ENCODE data around the gene TBC1D4. TPM values are rescaled to one million over a fixed set of nuclear protein-coding genes. Genes with fewer than 3 reads are reported as not detected.
"Not testable (repeated sequence)": the region's sequence is repeated elsewhere in the genome, so short reads cannot be mapped to it uniquely, and the experiment has no call there.

The TBC1D4 gene
- total RNA-seq, 1 donor from 2014 or later = 25.6 TPM

DNA sequence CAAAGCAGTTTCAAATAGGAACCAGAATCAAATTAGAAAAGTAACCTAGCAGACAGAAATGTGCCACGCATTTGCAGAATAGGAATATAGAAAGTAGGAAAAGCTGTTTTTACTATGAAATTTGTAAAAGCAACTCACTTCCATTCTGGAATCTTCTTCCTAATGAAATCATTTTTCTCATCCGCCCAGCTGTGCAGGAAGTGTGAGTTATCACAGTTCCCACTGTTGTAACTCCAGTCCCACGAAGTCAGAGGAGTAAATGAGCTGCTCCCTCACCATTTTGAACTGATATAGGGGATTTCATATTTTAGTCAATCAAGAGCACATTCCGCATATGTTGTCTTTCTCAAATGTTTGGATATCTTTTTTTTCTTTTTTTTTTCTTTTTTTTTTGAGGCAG is 230.8 kb downstream of the TBC1D4 start:
- H2AFZ ChIP-seq (ENCODE audit: low read depth, low read length) = no peak overlapping the region
- H3K4me1 ChIP-seq (ENCODE audit: insufficient read depth, low read length) = peaks cover 6% of the 10 kb centered on the region
- H3K27me3 ChIP-seq (ENCODE audit: insufficient read depth, low read length) = no peaks in the 10 kb centered on the region
- no peaks in the 10 kb centered on the region for H4K20me1 ChIP-seq (ENCODE audit: insufficient read depth, low read length)
- H3K79me2 ChIP-seq (ENCODE audit: insufficient read depth, low read length) = no peaks in the 10 kb centered on the region
- Mint-ChIP-seq H3K9me3 (ENCODE audit: unreplicated experiment) (peaks cover 3% of the 10 kb centered on the region), H3K36me3 (ENCODE audit: low read depth, unreplicated experiment) (no peaks in the 10 kb centered on the region), H3K27me3 (ENCODE audit: low read depth, unreplicated experiment) (no peaks in the 10 kb centered on the region), H3K4me1 (ENCODE audit: low read depth, unreplicated experiment) (peaks cover 3% of the 10 kb centered on the region), H3K27ac (ENCODE audit: unreplicated experiment) (no peak overlapping the region), H3K4me3 (ENCODE audit: unreplicated experiment) (no peak overlapping the region)
- H3K36me3 ChIP-seq (ENCODE audit: insufficient read depth, low read length) = no peaks in the 10 kb centered on the region
- no peaks in the 10 kb centered on the region for H3K9me3 ChIP-seq (ENCODE audit: insufficient read depth, low read depth, low read length)
- DNase-seq (ENCODE audit: low read depth) = no peak
- H3K4me2 ChIP-seq (ENCODE audit: low read length) = peak overlapping the region; percentile 18
- TF ChIP-seq, protein P1, sequence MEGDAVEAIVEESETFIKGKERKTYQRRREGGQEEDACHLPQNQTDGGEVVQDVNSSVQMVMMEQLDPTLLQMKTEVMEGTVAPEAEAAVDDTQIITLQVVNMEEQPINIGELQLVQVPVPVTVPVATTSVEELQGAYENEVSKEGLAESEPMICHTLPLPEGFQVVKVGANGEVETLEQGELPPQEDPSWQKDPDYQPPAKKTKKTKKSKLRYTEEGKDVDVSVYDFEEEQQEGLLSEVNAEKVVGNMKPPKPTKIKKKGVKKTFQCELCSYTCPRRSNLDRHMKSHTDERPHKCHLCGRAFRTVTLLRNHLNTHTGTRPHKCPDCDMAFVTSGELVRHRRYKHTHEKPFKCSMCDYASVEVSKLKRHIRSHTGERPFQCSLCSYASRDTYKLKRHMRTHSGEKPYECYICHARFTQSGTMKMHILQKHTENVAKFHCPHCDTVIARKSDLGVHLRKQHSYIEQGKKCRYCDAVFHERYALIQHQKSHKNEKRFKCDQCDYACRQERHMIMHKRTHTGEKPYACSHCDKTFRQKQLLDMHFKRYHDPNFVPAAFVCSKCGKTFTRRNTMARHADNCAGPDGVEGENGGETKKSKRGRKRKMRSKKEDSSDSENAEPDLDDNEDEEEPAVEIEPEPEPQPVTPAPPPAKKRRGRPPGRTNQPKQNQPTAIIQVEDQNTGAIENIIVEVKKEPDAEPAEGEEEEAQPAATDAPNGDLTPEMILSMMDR (IDR thresholded peaks at IDR 0.05; ENCODE audit: insufficient read depth, low read depth, low read length) = no peak
- TF ChIP-seq EZH2 (IDR thresholded peaks at IDR 0.05; ENCODE audit: insufficient read depth, low read length) = no peak
- no peak for FAIRE-seq
- no peak overlapping the region for H3K9ac ChIP-seq (ENCODE audit: low read length)
- peak overlapping the region; percentile 16 for H3K27ac ChIP-seq (ENCODE audit: low read depth, low read length)
- H3K4me3 ChIP-seq (ENCODE audit: insufficient read depth, low read depth, low read length) = no peak overlapping the region

DNA sequence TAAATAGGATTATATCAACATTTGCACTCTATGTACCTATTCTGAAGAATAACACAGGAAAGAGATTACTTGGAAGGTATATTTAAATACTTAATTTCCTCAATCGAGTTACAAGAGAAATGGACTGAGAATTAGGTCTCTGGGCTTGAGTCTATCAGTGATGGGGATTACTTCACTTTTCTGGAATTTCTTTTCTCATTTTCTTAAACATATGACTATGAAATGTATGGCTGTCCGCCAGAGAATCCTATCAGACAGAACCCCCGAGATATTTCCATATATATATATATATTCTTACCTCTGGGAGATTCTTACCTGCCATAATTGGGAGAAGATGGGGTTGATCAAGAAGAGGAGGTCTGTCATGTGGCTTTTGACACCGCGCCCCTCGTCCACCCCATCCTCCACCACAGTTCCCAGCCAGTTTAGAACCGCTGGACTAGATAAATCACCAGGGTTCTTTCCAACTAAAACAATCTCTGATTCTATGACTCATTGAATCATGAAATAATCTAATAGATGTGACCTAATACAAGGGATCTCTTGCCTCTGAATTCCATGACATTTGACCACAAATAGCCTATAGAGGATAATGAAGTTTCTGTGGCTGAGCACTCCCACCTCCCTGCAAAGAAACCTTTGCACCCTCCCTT is 231.3 kb downstream of the TBC1D4 start:
- Histone ChIP-seq H3K4me3 (ENCODE audit: insufficient read depth, low read depth, low read length) (no peak overlapping the region), H3K79me2 (ENCODE audit: insufficient read depth, low read length) (no peaks in the 10 kb centered on the region), H3K4me1 (ENCODE audit: insufficient read depth, low read length) (peaks cover 6% of the 10 kb centered on the region), H3K9ac (ENCODE audit: low read length) (no peak overlapping the region), H4K20me1 (ENCODE audit: insufficient read depth, low read length) (no peaks in the 10 kb centered on the region), H2AFZ (ENCODE audit: low read depth, low read length) (no peak overlapping the region), H3K36me3 (ENCODE audit: insufficient read depth, low read length) (no peaks in the 10 kb centered on the region), H3K4me2 (ENCODE audit: low read length) (peak overlapping the region; percentile 18), H3K27ac (ENCODE audit: low read depth, low read length) (peak overlapping the region; percentile 51), H3K27me3 (ENCODE audit: insufficient read depth, low read length) (no peaks in the 10 kb centered on the region), H3K9me3 (ENCODE audit: insufficient read depth, low read depth, low read length) (no peaks in the 10 kb centered on the region)
- TF ChIP-seq, protein P1 (IDR thresholded peaks at IDR 0.05; ENCODE audit: insufficient read depth, low read depth, low read length) = no peak
- TF ChIP-seq EZH2 (IDR thresholded peaks at IDR 0.05; ENCODE audit: insufficient read depth, low read length) = no peak
- Mint-ChIP-seq H3K36me3 (ENCODE audit: low read depth, unreplicated experiment) (no peaks in the 10 kb centered on the region), H3K27me3 (ENCODE audit: low read depth, unreplicated experiment) (no peaks in the 10 kb centered on the region), H3K9me3 (ENCODE audit: unreplicated experiment) (peaks cover 5% of the 10 kb centered on the region), H3K4me3 (ENCODE audit: unreplicated experiment) (no peak overlapping the region), H3K4me1 (ENCODE audit: low read depth, unreplicated experiment) (peaks cover 3% of the 10 kb centered on the region), H3K27ac (ENCODE audit: unreplicated experiment) (no peak overlapping the region)
- DNase-seq (ENCODE audit: low read depth) (peak; percentile 82), FAIRE-seq (peak; percentile 49)

DNA sequence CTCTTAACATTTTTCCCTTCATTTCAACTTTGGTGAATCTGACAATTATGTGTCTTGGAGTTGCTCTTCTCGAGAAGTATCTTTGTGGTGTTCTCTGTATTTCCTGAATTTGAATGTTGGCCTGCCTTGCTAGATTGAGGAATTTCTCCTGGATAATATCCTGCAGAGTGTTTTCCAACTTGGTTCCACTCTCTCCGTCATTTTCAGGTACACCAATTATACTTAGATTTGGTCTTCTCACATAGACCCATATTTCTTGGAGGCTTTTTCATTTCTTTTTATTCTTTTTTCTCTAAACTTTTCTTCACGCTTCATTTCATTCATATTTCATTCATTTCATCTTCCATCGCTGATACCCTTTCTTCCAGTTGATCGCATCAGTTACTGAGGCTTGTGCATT is 236.4 kb downstream of the TBC1D4 start:
- H3K4me3 ChIP-seq (ENCODE audit: insufficient read depth, low read depth, low read length); DNase-seq (ENCODE audit: low read depth); H2AFZ ChIP-seq (ENCODE audit: low read depth, low read length); H3K36me3 ChIP-seq (ENCODE audit: insufficient read depth, low read length); H3K36me3 Mint-ChIP-seq (ENCODE audit: low read depth, unreplicated experiment); H3K27ac ChIP-seq (ENCODE audit: low read depth, low read length); H3K79me2 ChIP-seq (ENCODE audit: insufficient read depth, low read length); H3K9ac ChIP-seq (ENCODE audit: low read length); FAIRE-seq; H4K20me1 ChIP-seq (ENCODE audit: insufficient read depth, low read length); H3K4me2 ChIP-seq (ENCODE audit: low read length); H3K4me1 Mint-ChIP-seq (ENCODE audit: low read depth, unreplicated experiment); H3K27me3 ChIP-seq (ENCODE audit: insufficient read depth, low read length); H3K27me3 Mint-ChIP-seq (ENCODE audit: low read depth, unreplicated experiment); H3K27ac Mint-ChIP-seq (ENCODE audit: unreplicated experiment); H3K4me3 Mint-ChIP-seq (ENCODE audit: unreplicated experiment); H3K9me3 ChIP-seq (ENCODE audit: insufficient read depth, low read depth, low read length); H3K4me1 ChIP-seq (ENCODE audit: insufficient read depth, low read length): not testable (repeated sequence)
- peaks cover 13% of the 10 kb centered on the region for H3K9me3 Mint-ChIP-seq (ENCODE audit: unreplicated experiment)

DNA sequence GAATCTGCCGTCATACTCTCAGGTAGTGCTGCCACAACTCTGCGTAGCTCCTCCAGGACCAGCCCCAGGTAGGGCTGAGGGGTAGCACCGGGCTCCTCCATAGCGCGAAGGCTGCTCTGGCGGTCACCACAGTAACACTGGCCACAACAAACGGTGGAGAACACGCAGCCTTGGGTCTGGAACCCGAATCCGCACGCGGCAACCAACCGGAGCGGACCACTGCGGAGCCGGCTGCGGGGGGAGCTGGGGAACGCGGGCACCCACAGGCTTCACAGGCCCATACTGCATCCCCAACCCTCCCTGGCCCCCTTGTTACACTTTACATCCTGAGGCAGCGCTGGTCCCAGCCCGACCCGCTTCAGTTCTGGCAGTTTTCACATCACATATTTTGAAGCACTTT is 241.7 kb downstream of the TBC1D4 start:
- FAIRE-seq; H3K36me3 Mint-ChIP-seq (ENCODE audit: low read depth, unreplicated experiment); H3K4me2 ChIP-seq (ENCODE audit: low read length): not testable (repeated sequence)

More for the DNA sequence above, 241.7 kb downstream of the TBC1D4 start:
- H3K9me3 ChIP-seq (ENCODE audit: insufficient read depth, low read depth, low read length); H3K79me2 ChIP-seq (ENCODE audit: insufficient read depth, low read length); H3K27ac ChIP-seq (ENCODE audit: low read depth, low read length); H3K4me1 Mint-ChIP-seq (ENCODE audit: low read depth, unreplicated experiment); H3K36me3 ChIP-seq (ENCODE audit: insufficient read depth, low read length); H3K9me3 Mint-ChIP-seq (ENCODE audit: unreplicated experiment); H2AFZ ChIP-seq (ENCODE audit: low read depth, low read length); H3K9ac ChIP-seq (ENCODE audit: low read length); H3K27ac Mint-ChIP-seq (ENCODE audit: unreplicated experiment); DNase-seq (ENCODE audit: low read depth); H4K20me1 ChIP-seq (ENCODE audit: insufficient read depth, low read length); H3K4me1 ChIP-seq (ENCODE audit: insufficient read depth, low read length); H3K4me3 Mint-ChIP-seq (ENCODE audit: unreplicated experiment); H3K27me3 ChIP-seq (ENCODE audit: insufficient read depth, low read length); H3K27me3 Mint-ChIP-seq (ENCODE audit: low read depth, unreplicated experiment); H3K4me3 ChIP-seq (ENCODE audit: insufficient read depth, low read depth, low read length): not testable (repeated sequence)

Measured in astrocyte (in vitro differentiated cells and primary cell).